ENCODE results near the gene CRYBB3.

GRCh38 chr22:25186140-25186539, 13.5 kb upstream of the CRYBB3 start:
- TF ChIP-seq STAT5A (IDR thresholded peaks at IDR 0.05; ENCODE audit: borderline replicate concordance, low read length) (no peak), NFIX (CRISPR knock-in tag; IDR thresholded peaks at IDR 0.05; ENCODE audit: low read depth) (no peak), CBX3 (IDR thresholded peaks at IDR 0.05; ENCODE audit: borderline replicate concordance in 1 of 2, low read length in 2 of 2) (no peak), PHF21A (IDR thresholded peaks at IDR 0.05; ENCODE audit: borderline replicate concordance, low read depth) (no peak), THRA (IDR thresholded peaks at IDR 0.05) (no peak), MTF1 (CRISPR knock-in tag; IDR thresholded peaks at IDR 0.05; ENCODE audit: borderline replicate concordance) (no peak), SP2 (IDR thresholded peaks at IDR 0.05; ENCODE audit: extremely low read depth, low read depth, low read length, poor library complexity, severe bottlenecking) (no peak), FUS (optimal IDR thresholded peaks at IDR 0.05; ENCODE audit: low read depth, low read length) (no peak), SREBF1 (IDR thresholded peaks at IDR 0.05; ENCODE audit: borderline replicate concordance, low read depth, low read length) (no peak), FOXM1 (IDR thresholded peaks at IDR 0.05; ENCODE audit: low read depth) (no peak), FOXM1 (CRISPR knock-in tag; IDR thresholded peaks at IDR 0.05; ENCODE audit: low read depth) (no peak)
- TF ChIP-seq, protein P1, sequence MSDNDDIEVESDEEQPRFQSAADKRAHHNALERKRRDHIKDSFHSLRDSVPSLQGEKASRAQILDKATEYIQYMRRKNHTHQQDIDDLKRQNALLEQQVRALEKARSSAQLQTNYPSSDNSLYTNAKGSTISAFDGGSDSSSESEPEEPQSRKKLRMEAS (CRISPR knock-in tag; IDR thresholded peaks at IDR 0.05): no peak
- TF ChIP-seq, protein P2, sequence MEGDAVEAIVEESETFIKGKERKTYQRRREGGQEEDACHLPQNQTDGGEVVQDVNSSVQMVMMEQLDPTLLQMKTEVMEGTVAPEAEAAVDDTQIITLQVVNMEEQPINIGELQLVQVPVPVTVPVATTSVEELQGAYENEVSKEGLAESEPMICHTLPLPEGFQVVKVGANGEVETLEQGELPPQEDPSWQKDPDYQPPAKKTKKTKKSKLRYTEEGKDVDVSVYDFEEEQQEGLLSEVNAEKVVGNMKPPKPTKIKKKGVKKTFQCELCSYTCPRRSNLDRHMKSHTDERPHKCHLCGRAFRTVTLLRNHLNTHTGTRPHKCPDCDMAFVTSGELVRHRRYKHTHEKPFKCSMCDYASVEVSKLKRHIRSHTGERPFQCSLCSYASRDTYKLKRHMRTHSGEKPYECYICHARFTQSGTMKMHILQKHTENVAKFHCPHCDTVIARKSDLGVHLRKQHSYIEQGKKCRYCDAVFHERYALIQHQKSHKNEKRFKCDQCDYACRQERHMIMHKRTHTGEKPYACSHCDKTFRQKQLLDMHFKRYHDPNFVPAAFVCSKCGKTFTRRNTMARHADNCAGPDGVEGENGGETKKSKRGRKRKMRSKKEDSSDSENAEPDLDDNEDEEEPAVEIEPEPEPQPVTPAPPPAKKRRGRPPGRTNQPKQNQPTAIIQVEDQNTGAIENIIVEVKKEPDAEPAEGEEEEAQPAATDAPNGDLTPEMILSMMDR (IDR thresholded peaks at IDR 0.05 in 2 of 3, conservative IDR thresholded peaks at IDR 0.05 in 1 of 3; ENCODE audit: insufficient read depth in 2 of 3, low read depth in 1 of 3, low read length in 3 of 3): no peak
- TF ChIP-seq, protein P3, sequence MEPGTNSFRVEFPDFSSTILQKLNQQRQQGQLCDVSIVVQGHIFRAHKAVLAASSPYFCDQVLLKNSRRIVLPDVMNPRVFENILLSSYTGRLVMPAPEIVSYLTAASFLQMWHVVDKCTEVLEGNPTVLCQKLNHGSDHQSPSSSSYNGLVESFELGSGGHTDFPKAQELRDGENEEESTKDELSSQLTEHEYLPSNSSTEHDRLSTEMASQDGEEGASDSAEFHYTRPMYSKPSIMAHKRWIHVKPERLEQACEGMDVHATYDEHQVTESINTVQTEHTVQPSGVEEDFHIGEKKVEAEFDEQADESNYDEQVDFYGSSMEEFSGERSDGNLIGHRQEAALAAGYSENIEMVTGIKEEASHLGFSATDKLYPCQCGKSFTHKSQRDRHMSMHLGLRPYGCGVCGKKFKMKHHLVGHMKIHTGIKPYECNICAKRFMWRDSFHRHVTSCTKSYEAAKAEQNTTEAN (CRISPR knock-in tag; IDR thresholded peaks at IDR 0.05): no peak

Measured in K562 (cell line).